ENCODE results near the gene SOBP. TPM values are rescaled to one million over a fixed set of nuclear protein-coding genes. Genes with fewer than 3 reads are reported as not detected.

Gene SOBP
- total RNA-seq, 4 donors from 2014 or later = 16.2 to 29.9 (median 19.2) TPM

DNA sequence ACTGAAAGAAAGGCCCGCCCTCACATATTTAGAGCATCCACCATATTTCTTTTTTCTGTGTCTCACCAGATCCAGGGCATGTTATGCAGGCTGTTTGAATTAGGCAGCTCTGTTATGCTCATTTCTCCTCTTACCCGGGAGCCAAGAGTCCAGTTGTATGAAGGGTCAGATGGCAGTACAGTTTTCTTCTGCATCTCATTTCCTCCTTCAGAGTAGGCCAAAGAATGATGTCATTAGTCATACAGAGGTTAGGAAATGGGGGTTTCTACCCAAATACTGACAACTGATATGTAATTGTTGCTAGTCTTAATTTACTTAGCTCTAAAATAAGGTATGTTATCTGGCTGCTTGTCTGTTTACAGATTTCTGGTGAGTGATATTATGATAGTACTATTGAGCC is 130.8 kb downstream of the SOBP start:
- TF ChIP-seq EP300 (IDR thresholded peaks at IDR 0.05) (no peak), POLR2A (IDR thresholded peaks at IDR 0.05) (no peak), POLR2AphosphoS5 (IDR thresholded peaks at IDR 0.05) (no peak)
- TF ChIP-seq, protein P1, sequence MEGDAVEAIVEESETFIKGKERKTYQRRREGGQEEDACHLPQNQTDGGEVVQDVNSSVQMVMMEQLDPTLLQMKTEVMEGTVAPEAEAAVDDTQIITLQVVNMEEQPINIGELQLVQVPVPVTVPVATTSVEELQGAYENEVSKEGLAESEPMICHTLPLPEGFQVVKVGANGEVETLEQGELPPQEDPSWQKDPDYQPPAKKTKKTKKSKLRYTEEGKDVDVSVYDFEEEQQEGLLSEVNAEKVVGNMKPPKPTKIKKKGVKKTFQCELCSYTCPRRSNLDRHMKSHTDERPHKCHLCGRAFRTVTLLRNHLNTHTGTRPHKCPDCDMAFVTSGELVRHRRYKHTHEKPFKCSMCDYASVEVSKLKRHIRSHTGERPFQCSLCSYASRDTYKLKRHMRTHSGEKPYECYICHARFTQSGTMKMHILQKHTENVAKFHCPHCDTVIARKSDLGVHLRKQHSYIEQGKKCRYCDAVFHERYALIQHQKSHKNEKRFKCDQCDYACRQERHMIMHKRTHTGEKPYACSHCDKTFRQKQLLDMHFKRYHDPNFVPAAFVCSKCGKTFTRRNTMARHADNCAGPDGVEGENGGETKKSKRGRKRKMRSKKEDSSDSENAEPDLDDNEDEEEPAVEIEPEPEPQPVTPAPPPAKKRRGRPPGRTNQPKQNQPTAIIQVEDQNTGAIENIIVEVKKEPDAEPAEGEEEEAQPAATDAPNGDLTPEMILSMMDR (IDR thresholded peaks at IDR 0.05) = no peak
- no peak for ATAC-seq
- Histone ChIP-seq H3K36me3 (no peaks in the 10 kb centered on the region), H3K4me3 (no peak overlapping the region), H3K27me3 (no peaks in the 10 kb centered on the region), H3K9me3 (no peaks in the 10 kb centered on the region), H3K27ac (no peak overlapping the region), H3K4me1 (peaks cover 0 to 21% (median 13%) of the 10 kb centered on the region in 3 donors)
- WGBS, 2 donors (ENCODE audit: low coverage in 1 of 2) = 75 to 83% methylated on average over 2 of the region's 2 CpGs

DNA sequence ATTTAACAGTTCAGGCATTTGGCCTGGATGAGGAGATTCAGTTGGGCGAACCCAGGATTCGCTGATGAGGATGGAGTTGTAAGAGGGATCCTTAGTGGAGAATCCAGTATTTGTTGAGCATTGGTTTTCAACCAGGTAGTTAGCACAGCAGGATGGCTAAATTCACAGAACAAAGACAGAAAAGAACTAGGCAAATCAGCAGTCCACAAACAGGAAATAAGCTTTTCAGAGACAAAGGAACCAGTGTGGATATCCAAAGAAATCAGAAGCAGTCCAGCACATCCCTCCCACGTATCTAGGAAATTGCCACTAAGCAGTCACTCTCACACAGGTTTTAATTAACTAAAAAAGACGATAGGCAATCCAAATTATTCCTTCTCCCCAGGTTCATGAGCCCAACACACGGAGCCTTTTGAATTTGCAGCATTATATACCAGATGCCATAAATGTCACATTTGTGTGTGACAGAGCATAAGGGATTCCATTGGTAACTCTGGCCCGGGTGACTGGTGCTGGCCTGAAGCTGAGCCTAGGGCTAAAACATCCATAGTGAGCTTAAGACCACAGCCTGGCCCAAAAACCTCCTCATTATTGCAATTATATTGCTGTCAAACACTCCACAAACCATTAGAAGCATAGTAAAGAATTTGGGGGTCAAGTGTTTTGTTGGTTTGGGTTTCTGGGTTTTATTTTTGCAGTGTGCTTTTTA is 131.5 kb downstream of the SOBP start:
- Histone ChIP-seq H3K36me3 (no peaks in the 10 kb centered on the region), H3K27ac (no peak overlapping the region), H3K9me3 (no peaks in the 10 kb centered on the region), H3K4me3 (no peak overlapping the region), H3K4me1 (peaks cover 0 to 21% (median 13%) of the 10 kb centered on the region in 3 donors), H3K27me3 (no peaks in the 10 kb centered on the region)
- WGBS, 2 donors (ENCODE audit: low coverage in 1 of 2) = 79 to 88% methylated on average over 5 to 6 of the region's 6 CpGs
- no peak for ATAC-seq
- TF ChIP-seq POLR2AphosphoS5 (IDR thresholded peaks at IDR 0.05) = no peak
- TF ChIP-seq EP300 (IDR thresholded peaks at IDR 0.05) = no peak
- TF ChIP-seq POLR2A (IDR thresholded peaks at IDR 0.05) = no peak
- TF ChIP-seq, protein P1 (IDR thresholded peaks at IDR 0.05) = no peak

DNA sequence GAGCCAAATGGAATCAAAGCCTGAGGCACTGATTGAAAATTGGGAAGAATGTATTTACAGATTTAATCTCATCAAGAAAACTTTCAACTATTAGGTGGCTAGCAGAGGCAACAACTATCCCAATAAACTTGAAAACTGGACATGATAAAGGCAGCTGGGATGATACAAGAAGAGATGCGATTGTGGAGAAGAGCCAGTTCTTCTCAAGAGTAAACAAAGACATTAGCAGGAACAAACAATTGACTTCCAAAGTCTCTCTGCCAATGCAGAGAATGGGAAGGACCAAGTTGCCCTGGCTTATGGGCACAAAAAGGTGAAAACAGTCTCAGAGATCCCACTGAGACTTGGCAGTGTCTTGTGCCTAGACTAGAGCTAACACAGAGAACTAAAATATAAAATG is 132.4 kb downstream of the SOBP start:
- Histone ChIP-seq H3K36me3 (no peaks in the 10 kb centered on the region), H3K27me3 (no peaks in the 10 kb centered on the region), H3K9me3 (no peaks in the 10 kb centered on the region), H3K27ac (no peak overlapping the region), H3K4me1 (peaks cover 0 to 21% (median 13%) of the 10 kb centered on the region in 3 donors), H3K4me3 (no peak overlapping the region)
- TF ChIP-seq EP300 (IDR thresholded peaks at IDR 0.05) (no peak), POLR2AphosphoS5 (IDR thresholded peaks at IDR 0.05) (no peak), POLR2A (IDR thresholded peaks at IDR 0.05) (no peak)
- TF ChIP-seq, protein P1 (IDR thresholded peaks at IDR 0.05) = no peak
- 60 to 100% methylated on average over 1 of the region's 1 CpG for WGBS, 2 donors (ENCODE audit: low coverage in 1 of 2)
- ATAC-seq = no peak

DNA sequence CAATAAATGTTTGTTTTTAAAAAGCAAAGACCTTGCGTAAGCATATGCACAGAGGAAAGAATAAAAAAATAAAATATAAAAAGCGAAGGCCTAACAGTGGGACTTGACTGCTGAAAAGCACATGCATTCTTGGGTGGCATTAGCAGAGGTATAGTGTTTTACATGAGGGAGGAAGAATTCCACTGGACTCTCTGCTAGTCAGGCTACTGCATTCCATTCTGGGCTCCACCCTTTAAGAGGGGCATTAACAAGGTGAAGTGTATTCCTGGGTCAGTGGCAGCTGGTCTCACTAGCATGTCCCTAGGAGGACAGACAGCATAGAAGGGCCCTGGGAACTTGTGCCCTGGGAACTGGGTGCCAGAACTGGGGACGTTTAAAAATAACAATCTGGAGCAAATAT is 134.1 kb downstream of the SOBP start:
- 68 to 100% methylated on average over 1 to 3 of the region's 3 CpGs for WGBS, 2 donors (ENCODE audit: low coverage in 1 of 2)
- no peak for ATAC-seq
- Histone ChIP-seq H3K9me3 (no peaks in the 10 kb centered on the region), H3K36me3 (no peaks in the 10 kb centered on the region), H3K4me3 (no peak overlapping the region), H3K4me1 (peaks cover 0 to 35% (median 13%) of the 10 kb centered on the region in 3 donors), H3K27me3 (no peaks in the 10 kb centered on the region), H3K27ac (no peak overlapping the region)
- TF ChIP-seq, protein P1 (IDR thresholded peaks at IDR 0.05) = no peak
- TF ChIP-seq POLR2A (IDR thresholded peaks at IDR 0.05) (no peak), EP300 (IDR thresholded peaks at IDR 0.05) (no peak), POLR2AphosphoS5 (IDR thresholded peaks at IDR 0.05) (no peak)

DNA sequence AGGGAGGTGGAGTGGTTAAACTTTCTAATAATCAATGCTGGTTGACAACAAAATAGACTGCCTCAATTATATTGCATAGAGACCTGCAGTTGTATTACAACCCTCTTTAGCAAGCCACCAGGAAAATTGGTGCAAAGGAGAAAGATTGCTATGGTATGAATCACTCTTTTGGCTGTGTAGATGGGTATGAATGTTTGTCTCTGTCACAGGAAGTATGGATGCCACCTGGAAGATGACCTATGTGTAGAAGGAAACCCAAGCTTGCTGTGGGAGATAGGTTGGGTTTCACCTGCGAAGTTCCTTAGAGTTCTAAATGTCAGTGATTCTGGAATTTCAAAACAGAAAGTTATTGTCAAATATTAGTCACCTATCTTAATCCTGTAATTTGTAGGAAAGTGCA is 134.6 kb downstream of the SOBP start:
- Histone ChIP-seq H3K27ac (no peak overlapping the region), H3K27me3 (no peaks in the 10 kb centered on the region), H3K4me1 (peaks cover 0 to 40% (median 13%) of the 10 kb centered on the region in 3 donors), H3K4me3 (no peak overlapping the region), H3K9me3 (no peaks in the 10 kb centered on the region), H3K36me3 (no peaks in the 10 kb centered on the region)
- WGBS, 2 donors (ENCODE audit: low coverage in 1 of 2) = 100% methylated on average over 1 of the region's 1 CpG
- TF ChIP-seq, protein P1 (IDR thresholded peaks at IDR 0.05) = no peak
- TF ChIP-seq POLR2AphosphoS5 (IDR thresholded peaks at IDR 0.05) = no peak
- TF ChIP-seq EP300 (IDR thresholded peaks at IDR 0.05) = no peak
- TF ChIP-seq POLR2A (IDR thresholded peaks at IDR 0.05) = no peak
- no peak for ATAC-seq
